Hematopoietic multipotent progenitor cell treated with erythropoietin and hydrocortisone succinate and interleukin-3 and kit ligand, for 15 days (in vitro differentiated cells): Measurements from ENCODE around the gene TENM3.
"Not testable (repeated sequence)": the region's sequence is repeated elsewhere in the genome, so short reads cannot be mapped to it uniquely, and the experiment has no call there.

ENCODE experiments used
- DNase-seq: peaks from one replicate; pipeline ENCODE4 v3.0.0-alpha.2; 2015; ENCODE audit warnings: low spot score

Gene TENM3

DNA sequence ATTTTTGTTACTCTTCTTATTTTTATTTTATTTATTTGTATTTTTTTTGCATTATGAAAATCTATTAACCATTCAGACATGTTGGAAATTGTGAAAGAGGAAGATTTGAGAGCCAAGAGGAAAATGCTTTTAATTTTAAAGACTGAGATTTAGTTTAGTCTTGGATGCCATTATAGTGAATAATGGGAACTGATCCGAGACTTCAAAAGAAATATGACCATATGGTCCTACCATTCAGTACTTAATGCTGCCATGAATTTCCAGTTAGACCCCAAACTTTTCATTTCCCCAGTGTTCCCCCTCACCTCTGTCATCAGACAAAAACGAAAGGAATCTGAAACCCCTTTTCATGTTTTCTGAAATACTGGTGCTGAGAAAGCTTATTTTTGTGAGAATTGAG is 95.5 kb downstream of the TENM3 start:
- DNase-seq, result no peak

DNA sequence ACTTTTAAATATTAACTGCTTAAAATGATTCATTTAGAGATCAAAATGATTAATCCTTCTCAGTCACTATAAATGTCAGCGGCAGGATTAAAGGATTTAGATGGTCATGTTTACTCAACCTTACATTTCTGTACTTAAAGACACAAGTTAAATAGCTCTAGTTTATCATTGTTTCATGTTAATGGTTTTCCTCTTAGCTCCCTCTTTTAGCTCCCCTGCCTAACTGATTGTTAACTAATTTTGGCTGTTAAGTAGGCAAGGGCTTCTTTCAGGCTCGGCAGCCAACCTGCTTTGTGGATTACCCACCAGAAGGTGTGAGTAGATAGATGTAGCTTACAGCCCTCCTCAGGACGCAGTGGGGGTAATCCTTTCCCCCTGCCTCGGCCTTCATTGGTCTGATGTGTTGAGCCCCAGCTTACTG is 96.0 kb downstream of the TENM3 start:
- no peak for DNase-seq

DNA sequence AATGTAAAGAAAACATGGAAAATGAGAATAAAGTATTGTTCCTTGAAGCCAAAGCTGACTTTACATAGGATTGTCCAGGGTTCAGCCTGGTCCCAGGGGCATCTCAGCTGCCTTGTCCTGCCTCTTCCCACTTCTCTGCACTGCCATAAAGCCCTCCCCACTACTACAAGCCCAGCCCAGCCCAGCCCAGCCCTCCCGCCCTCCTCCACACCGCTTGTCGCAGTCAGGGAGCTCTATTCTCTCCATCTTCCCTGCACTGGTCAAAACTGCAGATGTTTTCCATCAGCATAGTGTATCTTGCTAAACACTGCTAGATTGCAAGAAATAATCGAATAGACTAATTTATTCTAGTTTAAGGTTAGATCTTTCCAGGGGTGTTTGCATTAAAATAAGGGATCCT is 100.3 kb downstream of the TENM3 start:
- no peak for DNase-seq

DNA sequence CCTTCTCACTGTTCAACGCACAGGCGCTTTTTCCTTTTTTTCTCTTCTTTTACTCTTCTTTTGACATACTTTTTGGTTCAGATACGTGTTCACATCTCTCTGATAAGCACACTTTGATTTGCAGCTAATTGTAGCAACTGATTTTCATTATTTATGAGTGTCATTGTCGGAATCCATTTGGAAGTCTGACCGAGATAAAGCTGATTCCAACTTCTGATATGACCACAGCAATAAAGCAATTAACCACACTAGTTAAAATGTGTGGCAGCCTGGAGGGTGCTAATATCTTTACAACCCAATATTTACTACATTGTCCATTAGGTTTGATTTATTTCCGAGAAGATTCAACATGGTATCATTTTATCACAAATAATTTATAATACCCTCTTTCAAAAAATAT is 101.8 kb downstream of the TENM3 start:
- no peak for DNase-seq

DNA sequence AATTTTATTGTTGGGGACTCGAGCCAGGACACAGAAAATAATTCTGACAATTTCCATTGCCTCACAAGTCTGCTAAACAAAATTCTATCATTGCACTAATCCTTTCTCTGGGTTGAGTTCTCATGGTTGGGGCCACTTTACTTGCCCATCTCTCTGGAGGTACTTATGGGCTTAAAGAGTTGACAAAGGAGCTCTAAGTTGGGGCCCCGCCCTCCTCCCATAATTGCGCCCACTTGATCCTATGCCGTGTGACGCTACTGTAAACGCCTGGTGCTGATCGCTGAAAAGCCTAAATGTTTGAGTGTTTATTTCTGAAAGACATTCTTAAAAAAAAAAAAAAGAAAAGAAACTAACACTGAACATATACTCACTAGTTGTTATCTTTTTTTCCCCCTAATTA is 103.0 kb downstream of the TENM3 start:
- DNase-seq, result no peak

DNA sequence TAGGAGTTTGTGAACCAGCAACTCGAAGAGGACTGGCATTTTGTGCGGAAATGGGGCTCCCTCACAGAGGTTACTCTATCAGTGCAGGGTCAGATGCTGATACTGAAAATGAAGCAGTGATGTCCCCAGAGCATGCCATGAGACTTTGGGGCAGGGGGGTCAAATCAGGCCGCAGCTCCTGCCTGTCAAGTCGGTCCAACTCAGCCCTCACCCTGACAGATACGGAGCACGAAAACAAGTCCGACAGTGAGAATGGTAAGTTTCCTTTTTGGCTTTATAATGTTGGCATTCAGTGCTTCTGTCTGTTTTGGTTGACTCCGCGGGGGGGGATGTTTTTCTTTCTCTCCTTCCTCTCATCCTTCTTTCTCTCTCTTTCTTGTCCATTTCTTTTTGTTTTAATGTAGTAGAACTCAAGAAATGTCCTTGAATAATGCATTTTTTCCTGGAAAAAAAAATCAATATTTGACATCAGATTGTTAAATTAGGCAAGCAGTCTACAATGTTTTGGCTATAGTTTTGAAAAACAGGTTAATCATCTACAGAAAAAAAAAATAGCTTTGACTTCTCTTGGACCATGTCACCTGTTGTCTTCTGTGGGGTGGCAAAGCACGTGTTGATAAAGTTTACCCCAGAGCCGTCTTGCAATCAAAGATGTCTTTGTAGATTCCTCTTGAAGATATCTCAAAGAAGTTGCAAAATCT is 103.6 kb downstream of the TENM3 start:
- DNase-seq, result no peak

DNA sequence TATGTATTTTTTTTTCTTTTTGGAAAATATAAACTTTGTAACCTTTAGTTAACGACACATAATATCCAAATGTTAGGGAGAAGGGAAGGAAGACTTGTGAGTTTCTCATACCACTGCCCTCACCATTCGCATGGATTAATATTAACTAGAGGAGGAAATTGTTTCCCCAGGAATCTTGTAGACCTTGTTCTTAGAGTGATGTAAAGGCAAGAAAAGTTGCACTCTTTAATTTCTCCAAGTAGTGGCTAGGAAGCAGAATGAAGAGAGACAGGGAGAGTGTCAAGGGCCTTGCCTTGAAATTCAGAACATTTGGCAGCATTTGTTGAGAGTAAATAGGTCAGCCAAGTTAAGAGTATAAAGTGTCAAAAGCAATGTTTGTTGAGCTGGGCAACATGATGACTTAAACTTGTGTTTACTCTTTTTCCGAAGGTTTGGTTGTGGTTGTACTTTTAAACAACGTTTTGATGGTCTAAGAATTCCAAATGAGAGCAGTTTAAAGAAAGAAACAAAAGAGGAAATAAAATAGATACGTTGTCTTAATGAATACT is 105.7 kb downstream of the TENM3 start:
- DNase-seq, result no peak

DNA sequence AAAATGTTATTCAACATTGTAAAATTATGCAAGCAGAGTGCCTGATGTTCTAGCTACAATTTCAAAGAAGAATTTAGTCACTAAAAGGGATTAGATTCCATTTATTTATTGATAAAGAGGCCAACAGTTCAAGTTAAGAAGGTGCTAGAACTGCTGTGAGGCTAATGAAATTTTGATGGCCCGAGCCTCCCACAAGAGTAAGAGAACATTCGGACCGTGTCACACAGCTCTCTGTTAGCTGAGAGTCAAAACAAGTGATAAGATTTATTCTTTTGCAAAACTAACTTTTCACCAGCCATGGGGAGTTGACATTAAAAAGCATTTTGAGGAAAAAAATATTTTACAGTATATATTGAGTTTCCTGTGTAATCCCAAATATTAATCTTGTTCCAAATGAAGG is 106.8 kb downstream of the TENM3 start:
- no peak for DNase-seq

DNA sequence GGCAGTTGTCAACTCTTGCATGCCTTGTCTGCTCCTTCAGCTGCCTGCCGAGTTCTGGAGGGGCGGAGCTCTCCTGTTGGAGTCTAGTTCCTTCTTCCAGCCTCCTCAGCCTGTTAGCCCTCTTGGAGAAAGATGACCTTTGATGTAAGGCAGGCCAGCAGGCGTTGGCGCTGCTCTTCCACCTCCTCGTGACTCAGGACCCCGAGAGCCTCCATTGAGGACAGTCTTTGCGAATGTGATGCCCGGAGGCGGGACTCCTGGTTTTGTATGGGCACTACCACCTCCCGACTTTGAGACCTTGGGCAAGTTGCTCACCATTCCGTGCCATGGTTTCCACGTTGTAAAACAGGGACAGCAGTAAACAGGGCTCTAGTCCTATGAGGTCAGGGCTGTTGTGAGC is 108.3 kb downstream of the TENM3 start:
- no peak for DNase-seq

DNA sequence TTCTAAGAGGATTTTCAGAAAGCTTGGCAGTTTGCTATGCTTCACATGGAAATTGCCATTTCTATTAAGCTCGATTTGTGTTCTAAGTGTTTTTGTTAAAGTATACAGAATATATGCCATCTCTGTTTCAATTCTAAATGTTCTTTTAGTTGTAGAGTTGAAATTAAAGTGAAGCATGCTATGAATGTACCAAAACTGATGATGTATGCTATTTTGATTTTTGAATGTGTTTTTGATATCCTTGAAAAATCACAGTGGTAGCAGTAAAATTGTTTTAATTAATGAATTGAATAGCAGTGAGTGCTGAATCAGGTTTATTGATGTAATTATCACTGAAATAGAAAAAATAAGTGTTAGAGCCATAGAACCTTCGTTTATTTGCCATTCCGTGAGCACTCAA is 110.9 kb downstream of the TENM3 start:
- no peak for DNase-seq

DNA sequence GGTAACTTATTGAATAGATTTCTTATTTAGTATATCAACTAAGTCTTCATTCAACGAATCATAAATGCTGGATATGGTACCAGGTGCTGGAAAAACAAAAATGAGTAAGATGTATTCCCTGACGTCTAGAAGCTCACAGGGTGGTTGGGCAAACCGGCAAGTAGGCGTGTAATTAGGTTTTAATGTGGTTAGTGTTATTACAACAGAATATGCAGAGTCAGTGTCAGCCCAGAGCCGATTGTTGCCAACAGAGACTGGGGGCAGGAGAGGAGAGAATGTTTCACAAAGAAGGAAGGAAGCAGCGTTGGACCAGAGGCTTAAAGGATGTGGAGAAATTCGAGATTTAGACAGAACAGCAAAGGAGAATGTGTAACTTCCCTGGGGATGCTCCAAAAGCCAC is 111.7 kb downstream of the TENM3 start:
- no peak for DNase-seq

DNA sequence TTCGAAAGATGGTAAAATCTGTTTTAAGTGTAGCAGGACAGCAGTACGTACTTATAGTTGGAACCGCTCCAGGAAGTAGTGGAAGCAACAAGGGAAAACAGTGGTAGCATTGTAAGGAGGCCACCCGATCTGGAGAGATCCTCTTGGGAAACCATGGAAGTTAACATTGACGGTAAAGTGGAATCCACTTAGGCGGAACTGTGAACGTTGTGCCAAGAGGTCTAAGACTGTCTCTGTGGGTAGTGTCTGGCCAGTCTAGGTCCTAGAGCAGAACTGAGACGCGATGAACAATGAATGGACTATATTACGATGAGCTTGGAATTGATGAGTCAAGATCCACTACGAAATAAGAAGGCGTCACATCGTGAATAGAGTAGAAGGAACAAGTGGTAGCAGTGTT is 124.0 kb downstream of the TENM3 start:
- no peak for DNase-seq

DNA sequence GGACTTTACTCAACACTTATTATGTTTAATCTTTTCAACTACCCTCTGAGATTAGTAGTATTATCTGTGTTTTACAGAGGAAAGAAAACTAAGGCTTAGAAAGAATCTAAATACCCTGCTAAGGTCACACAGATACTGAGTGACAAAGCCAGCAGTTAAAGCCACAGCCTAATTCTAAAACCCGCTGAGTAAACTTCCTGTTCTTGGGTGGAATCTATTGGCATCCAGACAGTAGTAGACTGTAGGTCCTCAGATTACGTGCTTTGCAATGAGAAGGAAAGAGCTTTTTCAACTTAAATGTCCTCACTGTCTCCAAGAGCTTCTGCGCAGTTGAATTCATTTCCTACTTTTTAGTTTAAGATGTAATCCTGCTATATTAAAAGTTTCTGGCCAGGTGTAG is 126.0 kb downstream of the TENM3 start:
- no peak for DNase-seq

DNA sequence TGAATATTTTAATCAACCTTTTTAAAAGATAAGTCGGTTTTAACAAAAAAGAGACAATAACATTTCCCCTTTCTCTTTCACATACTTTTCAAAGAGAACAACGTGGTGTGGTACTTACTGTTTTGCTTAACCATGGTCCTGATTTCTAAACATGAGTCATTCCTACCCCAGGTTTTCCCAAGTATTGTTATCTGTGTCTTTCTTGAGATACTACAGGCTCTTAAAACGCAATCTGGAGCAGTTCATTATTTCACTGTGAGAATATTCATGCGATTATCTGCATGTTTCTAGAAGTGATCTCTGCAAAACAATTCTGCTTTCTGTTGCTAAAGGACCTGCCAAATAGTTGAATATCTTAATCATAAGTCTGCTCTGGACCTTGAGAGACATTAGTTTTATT is 127.3 kb downstream of the TENM3 start:
- no peak for DNase-seq

DNA sequence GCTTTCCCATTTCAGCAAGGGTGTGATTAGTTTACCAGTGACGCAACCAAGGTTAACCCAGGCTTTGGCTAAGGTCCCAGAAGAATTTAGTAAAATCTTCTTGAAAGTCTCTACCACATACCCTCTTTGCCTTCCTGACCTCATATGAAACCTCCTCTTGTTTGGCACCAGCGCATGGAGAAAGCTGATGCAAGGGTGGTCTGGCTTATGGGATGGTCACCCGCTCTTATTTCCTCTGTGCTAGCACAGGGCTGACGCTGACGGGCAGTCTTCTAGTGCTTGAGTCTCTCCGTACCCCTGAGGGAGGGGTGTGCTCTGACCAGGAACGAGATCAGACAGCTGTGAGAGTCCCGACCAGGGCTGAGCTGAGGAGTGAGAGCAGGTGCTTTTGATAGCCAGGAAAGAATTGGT is 137.6 kb downstream of the TENM3 start:
- no peak for DNase-seq

DNA sequence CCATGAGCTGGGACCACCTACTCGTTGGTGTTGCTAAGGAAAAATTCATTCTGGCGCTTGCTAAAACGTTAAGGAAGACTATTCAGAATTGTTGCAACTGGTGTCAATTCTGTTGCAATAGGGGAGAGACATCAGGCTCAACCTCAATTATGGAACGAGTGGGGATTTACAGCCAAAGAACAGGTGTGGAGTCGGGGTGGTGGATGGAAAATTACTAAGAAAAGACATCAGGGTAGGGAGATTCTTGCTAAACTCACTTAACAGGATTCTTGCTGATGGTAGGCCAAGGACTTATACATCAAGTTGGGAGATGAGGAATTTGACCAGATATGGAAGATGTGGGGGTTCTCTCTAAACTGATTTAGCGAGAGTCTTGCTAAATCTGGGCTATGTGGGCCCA is 139.7 kb downstream of the TENM3 start:
- DNase-seq, result no peak

DNA sequence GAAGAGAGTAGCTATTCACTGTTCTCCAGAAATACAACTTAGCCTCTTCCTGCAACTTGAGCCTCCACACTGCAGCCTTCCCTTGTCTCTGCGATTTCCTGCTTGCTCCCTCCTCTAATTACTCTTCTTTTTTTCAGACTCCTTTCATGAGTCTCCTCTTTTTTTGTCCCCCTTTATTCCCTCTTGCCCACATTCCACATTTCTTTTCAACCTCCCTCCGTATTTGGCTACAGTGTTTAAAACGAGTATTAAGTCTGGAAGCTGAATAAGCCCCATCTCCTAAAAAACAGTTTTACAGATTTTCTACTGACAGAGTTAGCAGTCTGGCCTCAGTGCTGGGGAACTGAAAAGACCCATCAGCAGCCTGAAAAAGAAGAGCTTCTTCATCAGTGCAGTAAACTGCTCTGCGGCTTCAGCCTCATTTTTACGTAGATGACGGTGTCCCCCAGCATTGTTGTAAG is 141.5 kb downstream of the TENM3 start:
- DNase-seq, result no peak

DNA sequence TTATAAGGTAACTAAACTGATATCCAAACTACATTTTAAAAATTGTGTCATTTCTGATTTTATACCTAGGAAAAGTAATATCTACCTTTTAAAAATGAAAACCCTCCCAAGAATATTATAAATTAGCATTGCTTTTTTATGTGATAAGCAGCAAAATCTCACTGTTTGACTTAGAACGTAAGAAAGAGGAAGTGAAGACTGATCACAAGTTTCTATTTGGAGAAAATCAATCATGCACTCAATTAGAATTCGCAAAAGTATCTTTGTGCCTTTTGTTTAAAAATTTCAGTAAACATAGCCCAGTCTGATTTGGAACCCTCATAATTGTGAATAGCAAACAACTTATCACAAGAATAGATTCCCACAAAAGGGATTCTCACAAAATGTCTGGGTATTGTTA is 142.7 kb downstream of the TENM3 start:
- DNase-seq, result no peak

DNA sequence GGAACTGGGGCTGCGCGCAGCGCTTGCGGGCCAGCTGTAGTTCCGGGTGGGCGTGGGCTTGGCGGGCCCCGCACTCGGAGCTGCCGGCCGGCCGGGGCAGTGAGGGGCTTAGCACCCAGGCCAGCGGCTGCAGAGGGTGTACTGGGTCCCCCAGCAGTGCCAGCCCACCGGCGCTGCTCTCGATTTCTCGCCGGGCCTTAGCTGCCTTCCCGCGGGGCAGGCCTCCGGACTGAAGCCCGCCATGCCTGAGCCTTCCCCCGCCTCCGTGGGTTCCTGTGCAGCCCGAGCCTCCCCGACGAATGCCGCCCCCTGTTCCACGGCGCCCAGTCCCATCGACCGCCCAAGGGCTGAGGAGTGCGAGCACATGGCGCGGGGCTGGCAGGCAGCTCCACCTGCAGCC is 143.4 kb downstream of the TENM3 start:
- DNase-seq, result not testable (repeated sequence)

DNA sequence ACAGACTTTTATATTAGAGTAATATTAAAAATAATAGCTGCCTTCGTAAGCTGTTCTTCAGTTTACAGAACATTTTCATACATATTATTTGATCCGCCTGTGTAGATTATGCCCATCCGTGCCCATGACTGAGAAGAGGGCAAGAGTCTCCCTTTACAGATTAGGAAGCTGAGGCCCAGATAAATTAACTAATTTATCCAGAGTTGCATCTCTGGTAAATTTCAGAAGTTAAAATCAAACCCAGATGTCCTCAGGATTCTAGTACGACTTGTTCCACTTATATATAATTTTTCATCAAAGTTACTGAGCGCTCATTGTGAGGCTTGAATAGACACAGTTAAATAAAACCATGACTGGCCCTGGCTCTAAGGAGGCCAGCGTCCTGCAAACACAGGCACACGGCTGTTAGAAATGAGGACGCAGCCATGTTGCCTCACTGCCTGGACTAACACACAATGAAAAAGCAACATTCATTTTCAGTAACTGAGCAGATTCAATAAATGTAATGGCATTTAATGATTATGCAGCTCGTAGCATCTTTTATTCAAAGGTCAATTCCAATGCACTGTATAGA is 148.0 kb downstream of the TENM3 start:
- DNase-seq, result no peak

DNA sequence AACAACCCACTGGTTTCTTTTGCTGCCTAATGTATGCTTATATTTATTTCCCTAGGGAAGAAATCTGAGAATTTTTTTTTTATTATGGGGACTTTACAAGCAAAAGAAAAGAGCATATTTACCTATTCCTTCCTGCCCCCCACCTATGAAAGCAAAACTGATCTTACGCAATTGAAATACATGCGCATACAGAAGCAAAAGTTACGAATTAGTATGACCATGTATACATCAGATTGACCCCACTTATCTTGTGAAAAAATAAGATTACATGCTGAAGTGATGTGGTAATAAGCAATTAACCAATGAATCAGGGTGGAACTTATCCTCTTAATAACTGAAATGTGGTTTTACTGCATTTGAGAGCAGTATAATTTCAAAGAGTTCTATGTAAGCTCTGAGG is 151.0 kb downstream of the TENM3 start:
- DNase-seq, result no peak

DNA sequence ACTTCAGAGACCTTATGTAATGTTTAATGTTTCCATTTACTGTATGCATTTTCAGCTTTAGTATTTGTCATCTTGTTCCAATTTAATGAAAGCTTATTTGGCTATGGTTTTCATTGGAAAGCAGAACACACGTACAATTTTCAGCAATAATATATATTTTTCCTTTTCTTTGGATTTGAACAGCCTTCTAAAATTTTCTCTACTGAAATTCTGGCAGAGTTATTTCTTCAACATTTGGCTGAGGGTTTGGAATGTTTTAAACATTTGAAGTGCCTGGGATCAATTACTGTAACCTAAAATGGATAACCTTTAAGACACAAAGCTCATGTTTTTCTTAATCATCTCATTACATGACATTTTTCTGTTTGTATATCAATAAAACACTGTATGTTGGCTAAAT is 156.9 kb downstream of the TENM3 start:
- DNase-seq, result no peak

DNA sequence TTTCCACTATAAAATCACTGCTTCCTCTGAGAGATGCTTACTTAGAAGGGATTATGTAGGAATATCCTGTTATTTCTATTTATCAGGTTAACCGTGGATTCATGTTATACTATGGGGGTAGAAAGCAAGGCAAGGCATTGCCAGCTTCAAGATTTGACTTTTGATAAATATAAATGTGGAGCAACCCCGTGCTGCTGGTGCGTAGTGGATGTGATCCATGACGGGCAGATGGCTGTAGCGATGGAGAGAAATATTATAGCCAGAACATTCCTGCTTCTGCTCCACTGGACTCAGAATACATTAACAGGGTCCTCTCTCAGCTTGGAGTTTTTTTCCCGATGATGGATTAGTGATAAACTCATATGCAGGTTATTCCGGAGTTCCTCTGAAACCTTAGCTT is 157.6 kb downstream of the TENM3 start:
- no peak for DNase-seq

DNA sequence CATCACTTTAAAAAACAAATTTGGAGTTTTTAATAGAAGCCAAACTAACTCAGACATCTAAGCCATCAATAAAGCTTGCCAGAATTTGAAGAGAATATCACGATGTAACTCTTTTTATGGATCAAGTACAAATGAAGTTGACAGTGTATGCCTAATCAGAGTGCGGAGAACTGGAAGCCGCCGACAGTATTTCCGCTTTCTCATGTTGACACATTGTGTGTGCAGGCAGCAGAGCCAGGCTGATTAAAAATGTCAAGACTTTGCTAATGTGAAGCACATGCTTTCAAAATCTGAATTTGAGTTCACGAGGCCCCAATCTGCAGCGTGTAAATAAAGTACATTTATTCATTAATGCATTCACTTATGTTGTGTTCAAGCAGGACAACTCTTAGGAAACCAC is 161.2 kb downstream of the TENM3 start:
- no peak for DNase-seq
